NOMO-1 treated with DMSO at 0.1 percent for 48 hours (cell line): ENCODE data around the gene ARID3B.

ENCODE experiments used
- DNase-seq: peaks from one replicate; lab custom pipeline; 2025; ENCODE audit not compliant: unreplicated experiment; lab: John Stamatoyannopoulos, UW

Gene ARID3B

GRCh38 chr15:74633781-74634180 is 92.8 kb downstream of the ARID3B start:
- DNase-seq = no peak

GRCh38 chr15:74635228-74635627 is 94.2 kb downstream of the ARID3B start:
- DNase-seq = peak; percentile 50

GRCh38 chr15:74636984-74637383 is 96.0 kb downstream of the ARID3B start:
- no peak for DNase-seq

DNA sequence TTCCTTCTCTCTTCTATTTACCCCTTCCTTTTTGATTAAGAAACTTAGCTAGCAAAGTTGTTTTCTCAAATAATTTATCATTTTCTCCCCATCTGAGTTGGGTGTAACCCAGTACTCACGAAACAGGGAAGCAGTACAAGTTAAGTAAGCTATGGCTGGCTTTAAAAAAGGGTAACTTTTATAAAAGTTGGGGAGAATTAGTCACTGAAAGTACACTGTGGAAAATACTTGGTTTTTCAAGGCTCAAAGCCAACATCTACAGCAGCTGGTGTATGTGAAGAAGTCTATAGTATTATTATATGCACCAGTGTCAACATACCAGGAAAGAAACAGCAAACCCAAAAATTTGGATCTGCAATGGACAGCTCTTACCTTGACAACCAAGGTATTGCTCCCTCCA is 100.1 kb downstream of the ARID3B start:
- no peak for DNase-seq

- no peak for DNase-seq
Measured at GRCh38 chr15:74642348-74642733, 101.3 kb downstream of the ARID3B start.

DNA sequence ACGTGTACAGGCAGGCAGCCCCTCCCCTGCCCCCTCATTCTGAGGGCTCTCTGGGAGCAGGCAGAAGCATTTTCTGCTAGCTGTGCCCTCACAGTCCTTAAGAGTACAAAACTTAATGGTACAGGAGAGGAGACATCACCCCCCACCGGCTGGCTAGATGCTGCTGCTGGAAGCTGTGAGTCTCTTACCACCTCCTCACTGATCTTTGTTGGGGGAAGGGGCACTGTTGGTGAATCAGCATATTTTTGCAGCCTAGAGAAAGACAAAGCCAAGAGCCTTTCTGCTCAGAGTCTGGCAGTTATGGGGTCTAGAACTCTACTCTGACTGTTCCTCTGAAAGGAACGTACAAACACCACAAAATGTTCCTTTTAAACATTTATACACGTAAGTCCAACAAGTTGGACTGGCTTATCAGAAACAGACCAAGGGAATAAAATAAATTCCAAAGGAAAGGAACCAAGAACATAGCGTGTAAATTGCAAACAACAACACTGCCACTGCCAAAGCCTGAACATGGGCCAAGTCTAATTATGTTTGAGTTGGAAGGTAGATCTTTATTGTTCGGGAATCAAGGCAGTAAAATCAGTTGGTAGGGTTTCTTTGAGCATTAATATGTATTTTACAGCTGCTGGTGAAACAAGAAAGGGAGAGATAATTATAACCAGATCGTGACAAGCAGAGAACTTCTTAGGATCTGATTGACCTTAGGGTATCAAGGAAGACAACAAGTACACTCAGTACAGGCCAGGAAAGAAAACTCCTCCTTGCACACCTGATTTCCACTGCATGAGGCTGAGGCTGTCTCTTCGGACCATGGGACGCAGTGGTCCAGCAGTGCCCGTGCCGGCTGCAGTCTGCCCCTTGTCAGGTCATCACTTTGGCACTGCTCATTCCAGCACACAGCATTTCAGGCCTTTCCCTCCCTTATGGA is 102.0 kb downstream of the ARID3B start:
- no peak for DNase-seq

DNA sequence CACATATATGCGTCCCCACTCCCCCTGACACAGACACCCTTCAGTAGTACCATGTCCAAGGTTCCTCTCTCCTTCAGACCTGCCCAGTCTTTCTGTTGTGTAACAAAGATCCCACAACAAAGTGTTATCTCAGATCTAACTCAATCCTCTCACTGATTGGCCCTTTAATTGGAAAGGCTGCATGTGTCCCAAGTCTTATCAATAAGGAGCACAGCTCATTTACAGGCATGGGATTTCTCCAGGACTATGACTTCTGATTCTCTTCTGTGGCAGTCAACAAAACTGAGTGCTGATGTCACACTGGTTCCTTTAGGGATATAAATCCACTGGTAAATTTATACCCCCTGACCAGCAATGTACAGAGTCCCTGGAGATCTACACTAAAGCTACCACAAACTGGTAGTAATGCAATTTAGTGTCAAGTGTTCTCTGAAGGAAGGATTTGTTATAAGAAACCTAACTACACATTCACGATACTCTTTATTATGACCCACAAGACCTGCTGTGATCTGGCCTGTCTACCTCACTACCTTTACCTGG is 102.7 kb downstream of the ARID3B start:
- DNase-seq = no peak

DNA sequence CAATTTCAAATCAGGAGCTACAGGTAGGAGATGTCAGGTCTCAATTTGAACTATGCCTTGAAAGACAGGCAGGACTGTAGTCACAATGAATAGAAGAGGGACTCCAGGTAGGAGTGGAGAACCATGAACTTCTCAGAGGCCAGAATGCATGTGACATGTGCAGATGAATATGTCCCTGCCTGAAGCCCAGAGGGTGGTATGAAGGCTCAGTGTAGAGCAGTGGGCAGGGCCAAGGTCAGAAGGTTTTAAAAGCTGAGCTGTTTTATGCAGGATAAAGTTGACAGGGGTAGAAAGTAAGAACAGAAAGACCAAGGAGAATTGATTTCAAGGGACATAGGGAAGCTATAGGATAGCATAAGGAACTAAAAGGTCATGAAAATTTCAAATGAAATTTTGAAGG is 105.5 kb downstream of the ARID3B start:
- DNase-seq = no peak
